Activated CD8-positive, alpha-beta memory T cell treated with anti-CD3 and anti-CD28 coated beads for 4 hours (primary cell): ENCODE measurements around the gene IRGC.

Experiments
- DNase-seq, 2 donors: peaks; one replicate each; pipeline ENCODE4 v3.0.0-alpha.2; 2020; ENCODE audit warnings: low read depth in 2 of 2

IRGC gene

GRCh38 chr19:43690890-43691289 is 25.0 kb upstream of the IRGC start:
- DNase-seq: no peak

DNA sequence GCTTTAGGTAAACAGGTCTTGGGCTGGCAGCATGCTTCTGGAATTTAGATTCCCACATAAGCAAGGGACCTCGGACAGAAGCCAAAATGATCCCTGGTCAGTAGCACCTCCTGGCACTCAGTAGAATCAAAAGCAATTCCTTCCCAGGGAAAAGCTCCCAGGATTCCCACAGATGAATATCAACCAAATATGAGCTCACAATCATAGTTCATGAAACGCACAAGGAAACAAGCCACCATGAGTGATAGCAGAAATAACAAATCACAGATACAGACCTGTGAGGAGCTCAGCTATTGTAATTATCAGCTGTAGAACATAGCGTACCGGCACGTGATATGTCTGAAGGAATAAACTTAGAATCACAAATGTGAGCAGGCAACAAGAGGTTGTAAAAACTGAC is 24.1 kb upstream of the IRGC start:
- no peak for DNase-seq

DNA sequence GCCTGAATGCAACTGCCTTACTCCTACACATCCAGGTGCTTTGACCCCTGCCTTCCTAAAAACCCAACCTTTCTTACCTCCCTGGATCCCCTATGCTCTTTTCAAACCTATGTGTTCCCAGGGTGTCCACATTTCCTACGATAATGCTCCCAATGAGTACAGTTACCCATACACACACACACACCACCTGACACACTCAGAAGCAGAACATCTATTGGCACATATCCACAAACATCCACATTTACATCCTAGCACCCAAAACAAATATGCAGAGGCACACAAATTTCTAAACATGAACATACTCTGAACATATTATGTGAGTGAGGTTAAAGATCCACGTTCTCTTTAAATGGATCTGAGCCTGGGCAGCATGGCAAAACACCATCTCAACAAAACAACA is 23.5 kb upstream of the IRGC start:
- DNase-seq: no peak

GRCh38 chr19:43692877-43693276 is 23.0 kb upstream of the IRGC start:
- DNase-seq: no peak

GRCh38 chr19:43694553-43694952 is 21.3 kb upstream of the IRGC start:
- no peak for DNase-seq

DNA sequence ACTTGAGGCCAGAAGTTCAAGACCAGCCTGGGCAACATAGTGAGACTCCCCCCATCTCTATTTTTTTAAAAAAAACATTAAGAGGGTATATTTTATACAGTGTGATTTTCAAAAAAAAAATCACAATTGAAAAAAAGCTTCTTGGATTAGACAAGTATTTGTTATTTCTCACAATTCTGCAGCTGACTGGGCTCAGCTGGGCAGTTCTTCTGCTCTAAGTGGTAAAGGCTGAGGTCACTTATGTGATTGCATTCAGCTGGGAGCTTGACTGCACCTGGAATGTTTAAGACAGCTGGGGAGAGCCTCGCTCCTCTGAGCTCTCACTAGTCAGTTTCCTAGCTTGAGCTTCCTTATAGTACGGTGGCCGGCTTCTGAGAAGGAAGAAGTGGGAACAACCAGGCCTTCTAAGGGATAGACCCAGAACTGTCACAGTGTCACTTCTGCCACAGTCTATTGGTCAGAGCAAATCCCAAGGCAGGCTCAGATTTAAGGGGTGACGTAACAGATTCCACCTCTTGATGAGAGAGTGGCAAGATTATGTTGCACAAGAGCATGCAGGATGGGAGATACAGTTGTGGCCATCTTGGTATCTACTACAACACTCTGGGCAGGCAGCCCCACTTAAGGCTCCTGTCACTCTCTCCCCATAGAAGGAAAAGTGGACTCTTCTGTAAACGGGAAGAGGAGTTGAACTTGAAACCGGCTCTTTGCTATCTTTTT is 19.7 kb upstream of the IRGC start:
- DNase-seq: no peak

DNA sequence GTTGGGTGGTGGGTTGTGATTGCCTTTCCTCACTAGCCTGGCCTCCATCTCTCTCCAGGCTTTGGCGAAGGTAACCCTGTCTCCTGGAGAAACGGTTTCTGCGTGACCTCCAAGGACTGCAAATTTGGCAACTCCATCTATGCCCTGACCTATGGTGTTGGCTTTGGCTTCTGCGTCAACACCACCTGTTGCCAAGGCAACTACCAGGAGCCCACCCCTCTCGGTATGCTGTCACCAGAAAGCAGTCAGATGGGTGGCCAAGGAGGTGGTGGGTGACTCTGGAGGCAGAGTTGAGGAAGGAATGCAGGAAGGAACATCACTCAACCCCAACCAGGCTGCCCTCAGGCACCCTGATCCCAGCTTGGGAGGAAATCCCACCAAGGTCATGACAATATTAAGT is 18.6 kb upstream of the IRGC start:
- DNase-seq: no peak

GRCh38 chr19:43699506-43700394 is 16.1 kb upstream of the IRGC start:
- no peak for DNase-seq

DNA sequence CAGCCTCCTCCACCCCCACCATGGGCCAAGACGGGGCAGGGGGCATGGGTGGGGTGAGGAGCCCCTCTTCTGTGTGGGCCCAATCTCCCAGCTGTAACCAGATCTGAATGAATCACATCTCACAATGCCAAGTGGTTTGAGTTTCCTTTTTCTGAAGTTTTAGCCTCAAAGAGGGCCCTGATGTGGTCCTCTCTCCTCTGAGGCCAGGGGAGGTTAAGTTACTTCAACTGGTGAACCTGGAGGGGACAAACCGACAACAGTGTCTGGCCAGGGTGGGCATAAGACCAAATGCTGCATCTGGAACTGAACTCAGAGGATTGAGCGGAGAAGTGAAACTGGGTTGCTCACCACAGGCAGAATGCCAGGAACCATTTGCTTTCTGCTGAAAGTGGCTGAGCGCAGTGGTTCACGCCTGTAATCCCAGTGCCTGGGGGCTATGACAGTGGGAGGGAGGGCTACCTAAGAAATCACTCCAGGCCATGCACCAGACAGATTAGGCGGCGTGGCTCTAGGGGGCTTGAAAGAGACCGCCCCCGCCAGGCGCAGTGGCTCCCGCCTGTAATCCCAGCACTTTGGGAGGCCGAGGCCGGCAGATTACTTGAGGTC is 15.4 kb upstream of the IRGC start:
- DNase-seq: no peak

GRCh38 chr19:43704002-43704705 is 11.7 kb upstream of the IRGC start:
- DNase-seq: no peak

- DNase-seq: no peak
These were observed 10.1 kb upstream of the IRGC start for GRCh38 chr19:43705729-43706128.

DNA sequence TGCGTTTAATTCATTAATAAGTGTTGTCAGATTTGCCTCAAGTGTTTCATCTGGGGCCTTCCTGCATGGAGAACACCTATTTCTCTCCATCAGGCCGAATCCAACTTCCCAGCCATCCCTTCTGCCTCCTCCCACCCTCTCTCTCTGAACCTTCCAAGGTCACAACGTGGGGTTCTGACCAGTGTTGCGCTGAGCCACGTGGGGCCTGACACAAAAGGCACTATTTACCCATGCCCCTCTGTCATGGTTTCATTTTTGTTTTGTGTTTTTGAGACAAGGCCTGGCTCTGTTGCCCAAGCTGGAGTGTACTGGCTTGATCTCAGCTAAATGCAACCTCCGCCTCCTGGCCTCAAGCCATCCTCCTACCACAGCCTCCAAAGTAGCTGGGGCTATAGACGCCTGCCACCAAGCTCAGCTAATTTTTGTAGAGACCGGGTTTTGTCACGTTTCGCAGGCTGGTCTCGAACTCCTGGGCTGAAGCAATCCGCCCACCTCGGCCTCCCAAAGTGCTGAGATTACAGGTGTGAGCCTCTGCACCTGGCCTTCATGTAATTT is 8.6 kb upstream of the IRGC start:
- no peak for DNase-seq

- no peak for DNase-seq
These were observed 7.2 kb upstream of the IRGC start for GRCh38 chr19:43708716-43709115.

- no peak for DNase-seq
These were observed 4.0 kb upstream of the IRGC start for GRCh38 chr19:43711751-43712355.

- no peak for DNase-seq
These were observed 2.7 kb upstream of the IRGC start for GRCh38 chr19:43713208-43713607.

GRCh38 chr19:43718627-43719377 is 2.9 kb downstream of the IRGC start:
- DNase-seq: no peak

DNA sequence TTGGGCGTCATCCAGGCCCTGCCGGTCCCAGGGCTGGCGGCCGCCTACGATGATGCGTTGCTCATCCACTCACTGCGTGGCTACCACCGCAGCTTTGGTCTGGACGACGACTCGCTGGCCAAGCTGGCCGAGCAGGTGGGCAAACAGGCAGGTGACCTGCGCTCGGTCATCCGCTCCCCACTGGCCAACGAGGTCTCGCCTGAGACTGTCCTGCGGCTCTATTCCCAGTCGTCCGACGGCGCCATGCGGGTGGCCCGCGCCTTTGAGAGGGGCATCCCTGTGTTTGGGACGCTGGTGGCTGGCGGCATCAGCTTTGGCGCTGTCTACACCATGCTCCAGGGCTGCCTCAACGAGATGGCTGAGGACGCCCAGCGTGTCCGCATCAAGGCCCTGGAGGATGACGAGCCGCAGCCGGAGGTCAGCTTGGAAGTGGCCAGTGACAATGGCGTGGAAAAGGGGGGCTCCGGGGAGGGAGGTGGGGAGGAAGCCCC is 3.5 kb downstream of the IRGC start:
- no peak for DNase-seq

GRCh38 chr19:43719918-43720317 is 4.0 kb downstream of the IRGC start:
- no peak for DNase-seq

DNA sequence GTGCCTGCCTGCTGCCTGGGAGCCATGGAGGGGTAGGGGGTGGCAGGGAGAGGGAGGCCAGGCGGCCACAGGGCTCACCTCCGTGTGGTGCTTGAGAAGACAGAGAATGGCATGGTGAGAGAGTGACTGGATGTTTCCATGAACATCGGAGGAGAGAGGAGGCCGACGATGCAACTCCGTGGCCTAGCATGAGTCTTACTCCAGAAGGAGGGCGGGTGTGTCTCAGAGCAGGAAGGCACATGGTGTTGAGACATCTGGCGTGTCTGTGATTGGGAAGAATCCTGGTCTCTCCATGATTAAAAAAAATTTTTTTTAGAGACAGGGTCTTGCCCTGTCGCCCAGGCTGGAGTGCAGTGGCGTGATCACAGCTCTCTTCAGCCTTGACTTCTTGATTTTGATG is 5.1 kb downstream of the IRGC start:
- no peak for DNase-seq

- DNase-seq: no peak
These were observed 5.7 kb downstream of the IRGC start for GRCh38 chr19:43721469-43722048.
